Measurements from ENCODE around the gene MYPOP.

DNA sequence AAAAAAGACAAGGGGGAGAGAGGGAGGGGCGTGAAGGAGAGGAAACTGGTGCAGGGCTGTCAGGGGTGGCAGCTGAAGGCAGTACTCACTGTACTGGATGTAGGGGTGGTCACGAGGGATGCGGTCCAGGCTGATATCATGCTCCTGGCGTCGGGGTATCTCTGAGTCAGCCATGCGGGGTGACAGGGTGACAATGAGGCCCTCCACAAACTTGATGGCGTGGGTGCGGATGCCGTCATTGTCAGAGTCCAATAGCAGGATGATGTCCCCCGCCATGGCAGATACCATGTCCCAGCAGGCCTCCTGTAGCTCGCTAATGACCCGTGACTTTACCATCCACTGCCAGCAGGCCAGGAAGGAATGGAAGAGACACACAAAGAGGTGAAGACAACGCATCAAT, 54.8 kb downstream of the MYPOP start:
- no peak for TF ChIP-seq KAT8 (CRISPR knock-in tag; IDR thresholded peaks at IDR 0.05)
- TF ChIP-seq, protein P1, sequence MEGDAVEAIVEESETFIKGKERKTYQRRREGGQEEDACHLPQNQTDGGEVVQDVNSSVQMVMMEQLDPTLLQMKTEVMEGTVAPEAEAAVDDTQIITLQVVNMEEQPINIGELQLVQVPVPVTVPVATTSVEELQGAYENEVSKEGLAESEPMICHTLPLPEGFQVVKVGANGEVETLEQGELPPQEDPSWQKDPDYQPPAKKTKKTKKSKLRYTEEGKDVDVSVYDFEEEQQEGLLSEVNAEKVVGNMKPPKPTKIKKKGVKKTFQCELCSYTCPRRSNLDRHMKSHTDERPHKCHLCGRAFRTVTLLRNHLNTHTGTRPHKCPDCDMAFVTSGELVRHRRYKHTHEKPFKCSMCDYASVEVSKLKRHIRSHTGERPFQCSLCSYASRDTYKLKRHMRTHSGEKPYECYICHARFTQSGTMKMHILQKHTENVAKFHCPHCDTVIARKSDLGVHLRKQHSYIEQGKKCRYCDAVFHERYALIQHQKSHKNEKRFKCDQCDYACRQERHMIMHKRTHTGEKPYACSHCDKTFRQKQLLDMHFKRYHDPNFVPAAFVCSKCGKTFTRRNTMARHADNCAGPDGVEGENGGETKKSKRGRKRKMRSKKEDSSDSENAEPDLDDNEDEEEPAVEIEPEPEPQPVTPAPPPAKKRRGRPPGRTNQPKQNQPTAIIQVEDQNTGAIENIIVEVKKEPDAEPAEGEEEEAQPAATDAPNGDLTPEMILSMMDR (CRISPR knock-in tag; IDR thresholded peaks at IDR 0.05) = no peak
